Activated CD4-positive, alpha-beta T cell treated with anti-CD3 and anti-CD28 coated beads for 48 hours (primary cell): ENCODE measurements around the gene ILF3.
A peak's percentile ranks its signal among the peaks of the same experiment; 100 is the strongest.

Experiments
- DNase-seq: peaks from one replicate; pipeline ENCODE4 v3.0.0-alpha.2; 2020

Gene ILF3

DNA sequence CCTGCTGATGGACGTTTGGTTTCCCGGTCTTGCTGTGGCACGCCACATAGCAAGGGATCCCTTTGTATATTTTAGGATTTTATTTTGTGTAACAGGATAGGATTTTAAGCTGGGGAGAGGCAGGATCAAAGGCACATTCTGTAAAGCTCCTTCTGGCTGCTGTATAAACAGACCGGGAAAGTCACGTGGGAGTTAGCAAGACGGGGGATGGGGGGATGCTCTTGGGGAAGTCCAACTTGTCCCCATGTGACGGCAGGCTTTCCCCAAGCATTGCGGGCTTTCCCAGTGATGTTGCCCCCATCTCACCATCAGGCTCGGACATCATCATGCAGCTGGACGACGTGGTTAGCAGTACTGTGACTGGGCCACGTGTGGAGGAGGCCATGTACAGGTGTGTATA lies 52.8 kb downstream of the ILF3 start:
- no peak for DNase-seq

DNA sequence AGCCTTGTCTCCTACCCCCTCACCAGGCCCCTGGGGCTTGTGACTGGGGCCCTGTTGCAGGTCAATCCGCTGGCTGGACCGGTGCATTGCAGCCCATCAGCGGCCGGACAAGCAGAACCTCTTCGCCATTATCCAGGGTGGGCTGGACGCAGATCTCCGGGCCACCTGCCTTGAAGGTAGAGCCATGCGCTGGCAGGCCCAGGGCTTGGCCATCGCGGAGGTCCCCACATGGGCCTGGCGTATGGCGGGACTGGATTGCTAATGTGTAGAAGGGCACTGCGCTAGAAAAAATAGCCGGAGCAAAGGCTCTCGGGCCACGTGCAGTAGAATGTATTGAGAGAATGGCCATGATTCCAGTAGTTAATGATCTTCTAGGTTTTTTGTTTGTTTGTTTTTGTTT lies 53.3 kb downstream of the ILF3 start:
- no peak for DNase-seq

DNA sequence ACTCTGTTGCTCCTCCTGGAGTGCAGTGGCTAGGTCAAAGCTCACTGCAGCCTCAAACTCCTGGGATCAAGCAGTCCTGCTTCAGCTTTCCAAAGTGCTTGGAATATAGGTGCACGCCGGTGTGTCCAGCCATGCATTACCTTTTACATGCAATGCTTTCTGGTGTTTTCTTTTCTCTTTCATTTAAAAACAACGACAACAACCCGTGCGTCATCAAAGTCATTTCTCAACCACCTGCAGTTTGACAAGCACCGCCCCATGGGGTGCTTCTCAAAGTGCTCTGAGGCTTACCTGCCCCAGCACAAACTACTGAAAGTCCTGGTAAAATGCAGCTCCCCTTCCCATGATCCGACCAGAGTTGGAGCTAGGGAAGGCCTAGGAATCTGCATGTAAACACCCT lies 54.1 kb downstream of the ILF3 start:
- DNase-seq: no peak

DNA sequence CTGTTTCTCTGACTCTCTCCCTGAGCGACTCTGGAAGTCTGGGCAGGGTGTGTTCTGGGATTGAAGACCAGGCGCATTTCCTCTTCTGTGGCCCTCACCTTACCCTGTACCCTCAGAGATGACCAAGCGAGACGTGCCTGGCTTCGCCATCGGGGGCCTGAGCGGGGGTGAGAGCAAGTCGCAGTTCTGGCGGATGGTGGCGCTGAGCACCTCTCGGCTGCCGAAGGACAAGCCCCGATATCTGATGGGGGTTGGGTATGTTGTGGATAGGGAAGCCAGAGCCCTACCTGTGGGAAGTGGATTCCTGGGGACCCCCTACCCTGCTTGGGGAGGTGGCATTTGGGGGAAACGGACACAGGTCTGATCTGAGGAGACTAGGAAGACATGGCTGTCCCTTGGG lies 57.9 kb downstream of the ILF3 start:
- no peak for DNase-seq

DNA sequence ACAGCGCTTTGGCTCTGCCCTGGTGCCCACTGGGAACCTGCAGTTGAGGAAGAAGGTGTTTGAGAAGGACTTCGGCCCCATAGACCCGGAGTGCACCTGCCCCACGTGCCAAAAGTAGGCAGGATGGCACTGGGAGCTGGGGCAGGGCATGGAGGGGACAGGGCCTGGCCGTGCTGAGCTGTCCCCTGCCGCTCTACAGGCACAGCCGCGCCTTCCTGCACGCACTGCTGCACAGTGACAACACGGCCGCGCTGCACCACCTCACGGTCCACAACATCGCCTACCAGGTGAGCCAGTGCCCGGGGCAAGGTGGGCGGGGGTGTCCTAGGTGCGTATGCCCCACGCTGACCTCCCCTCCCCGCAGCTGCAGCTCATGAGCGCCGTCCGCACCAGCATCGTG lies 58.6 kb downstream of the ILF3 start:
- DNase-seq: no peak

DNA sequence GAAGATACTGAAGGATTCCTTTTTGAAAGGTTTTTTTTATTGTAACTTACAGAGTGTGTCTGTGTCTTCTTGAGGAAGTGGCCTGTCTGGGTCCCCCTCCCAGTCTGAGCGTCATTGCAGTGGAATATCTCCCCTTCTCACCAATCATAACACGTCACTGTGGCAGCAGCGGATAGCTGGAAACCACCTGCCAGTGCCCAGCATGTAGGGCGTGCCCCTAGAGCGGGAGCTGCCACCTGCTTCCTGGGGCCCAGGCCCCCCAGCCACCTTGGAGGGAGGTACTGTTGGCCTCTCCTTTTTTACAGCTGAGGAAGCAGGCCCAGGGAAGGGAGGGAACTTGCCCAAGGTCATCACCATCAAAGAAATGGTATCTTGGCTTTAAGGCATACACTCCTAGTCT lies 59.2 kb downstream of the ILF3 start:
- no peak for DNase-seq

DNA sequence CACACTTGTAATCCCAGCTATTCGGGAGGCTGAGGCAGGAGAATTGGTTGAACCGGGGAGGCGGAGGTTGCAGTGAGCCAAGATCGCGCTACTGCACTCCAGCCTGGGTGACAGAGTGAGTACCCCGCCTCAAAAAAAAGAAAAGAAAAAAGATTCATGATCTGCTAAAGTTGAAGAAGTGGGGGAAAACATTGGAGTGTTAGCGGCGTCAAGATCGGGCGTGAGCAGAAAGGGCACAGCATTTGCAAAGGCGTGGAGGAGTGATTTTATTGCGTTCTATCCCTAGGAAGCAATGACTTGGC lies 62.9 kb downstream of the ILF3 start:
- DNase-seq: no peak

DNA sequence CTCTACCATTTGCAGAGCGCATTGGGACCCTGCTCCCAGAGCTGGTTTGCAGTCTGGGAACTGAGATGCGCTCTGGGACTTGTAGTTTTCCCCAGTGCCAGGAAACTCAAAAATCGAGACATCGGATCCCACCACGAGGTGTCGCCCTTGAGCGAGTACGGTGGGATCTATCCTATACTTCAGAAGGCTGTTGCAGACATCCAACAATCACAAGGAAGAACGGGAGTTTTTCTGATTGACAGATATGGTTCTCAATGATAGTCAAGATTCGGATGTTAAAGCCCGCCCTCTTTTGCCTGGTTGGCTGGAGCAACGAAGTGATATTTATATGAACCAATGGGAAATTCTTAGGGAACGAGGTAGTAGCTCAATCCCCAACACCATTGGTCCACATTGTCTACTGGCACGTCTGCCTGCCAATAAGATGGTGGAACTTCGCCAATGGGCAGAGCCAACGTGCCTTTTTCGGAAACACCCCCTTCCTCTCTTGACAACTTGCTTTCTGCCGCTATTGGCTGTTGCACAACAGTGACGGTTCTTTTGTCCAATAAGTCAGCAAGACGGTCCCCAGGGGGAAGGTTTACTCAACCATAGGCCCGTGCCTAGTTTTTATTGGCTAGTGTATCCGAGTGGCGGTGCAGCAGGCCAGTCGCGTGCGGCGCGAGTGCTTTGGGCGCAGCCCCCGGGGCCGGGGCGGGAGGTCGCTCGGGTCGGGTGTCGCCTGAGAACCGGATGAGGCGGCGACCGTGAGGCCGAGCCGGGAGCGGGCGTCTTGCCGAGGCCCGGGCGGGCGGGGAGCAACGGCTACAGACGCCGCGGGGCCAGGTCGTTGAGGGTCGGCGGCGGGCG lies 63.4 kb downstream of the ILF3 start, which contains the start of gene DNM2:
DNM2 (plus strand) TSS at position 724 of the 849 bp plus-strand sequence. CDS start 164 bp downstream, outside the sequence.
- DNase-seq: peak; percentile 98

DNA sequence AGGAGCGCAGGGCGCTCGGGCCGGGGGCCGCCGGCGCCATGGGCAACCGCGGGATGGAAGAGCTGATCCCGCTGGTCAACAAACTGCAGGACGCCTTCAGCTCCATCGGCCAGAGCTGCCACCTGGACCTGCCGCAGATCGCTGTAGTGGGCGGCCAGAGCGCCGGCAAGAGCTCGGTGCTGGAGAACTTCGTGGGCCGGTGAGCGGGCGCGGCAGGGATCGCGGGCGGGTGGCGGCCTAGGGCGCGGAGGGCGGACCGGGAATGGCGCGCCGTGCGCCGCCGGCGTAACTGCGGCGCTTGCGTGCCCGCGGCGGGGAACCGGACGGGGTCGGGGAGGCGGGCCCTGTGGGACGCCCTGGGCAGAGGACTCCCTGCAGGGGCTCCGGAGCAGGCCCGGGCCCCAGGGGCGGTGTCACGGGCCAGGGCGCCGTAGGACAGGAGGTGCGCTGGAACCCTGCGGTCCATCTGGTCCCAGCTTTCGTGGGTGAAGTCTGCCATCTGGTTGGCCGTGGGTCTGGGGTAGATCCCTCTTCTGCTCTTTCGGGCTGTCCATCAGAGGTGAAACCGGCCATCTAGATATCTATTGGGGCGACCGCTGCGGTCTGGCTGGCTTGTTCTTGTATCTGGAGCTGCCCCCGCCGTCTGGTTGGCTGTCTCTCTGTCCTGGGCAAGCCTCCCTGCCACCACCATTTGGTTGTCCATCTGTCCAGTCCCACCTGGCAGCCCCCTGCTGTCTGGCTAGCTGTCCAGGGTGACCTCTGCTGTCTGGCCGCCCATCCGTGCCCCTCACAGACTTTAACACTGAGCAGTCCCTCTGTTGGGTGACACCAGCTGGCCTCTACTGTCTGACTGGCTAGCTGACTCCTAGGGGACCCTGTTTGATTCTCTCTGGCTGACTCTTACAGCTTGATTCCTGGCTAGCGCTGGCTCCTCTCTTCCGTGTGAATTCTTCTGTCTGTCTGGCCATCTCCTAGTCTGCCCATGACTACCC lies 64.4 kb downstream of the ILF3 start:
- DNase-seq: peak; percentile 65

DNA sequence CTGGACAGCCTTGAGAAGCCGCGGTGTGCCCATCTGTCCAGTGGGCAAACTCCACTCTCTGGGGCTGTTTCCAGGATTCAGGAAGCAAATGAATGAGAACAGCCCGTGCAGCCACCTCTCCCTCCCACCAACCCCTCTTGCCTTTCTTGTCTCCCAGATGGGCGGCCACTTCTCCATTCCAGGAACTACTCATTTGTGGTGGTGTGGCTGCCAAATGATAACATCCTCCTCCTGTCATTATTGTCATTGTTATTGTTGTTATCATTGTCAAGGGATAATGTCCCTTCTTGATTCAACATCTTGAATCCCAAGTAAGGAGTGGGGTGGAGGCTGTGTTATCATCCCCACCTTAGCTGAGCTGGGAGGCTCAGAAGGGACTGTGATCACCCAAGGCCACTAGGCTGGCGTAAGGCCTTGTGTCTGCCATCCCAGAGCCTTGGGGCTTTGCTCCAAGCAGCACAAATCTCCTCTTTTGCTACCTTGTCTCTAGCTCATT lies 65.4 kb downstream of the ILF3 start:
- no peak for DNase-seq

DNA sequence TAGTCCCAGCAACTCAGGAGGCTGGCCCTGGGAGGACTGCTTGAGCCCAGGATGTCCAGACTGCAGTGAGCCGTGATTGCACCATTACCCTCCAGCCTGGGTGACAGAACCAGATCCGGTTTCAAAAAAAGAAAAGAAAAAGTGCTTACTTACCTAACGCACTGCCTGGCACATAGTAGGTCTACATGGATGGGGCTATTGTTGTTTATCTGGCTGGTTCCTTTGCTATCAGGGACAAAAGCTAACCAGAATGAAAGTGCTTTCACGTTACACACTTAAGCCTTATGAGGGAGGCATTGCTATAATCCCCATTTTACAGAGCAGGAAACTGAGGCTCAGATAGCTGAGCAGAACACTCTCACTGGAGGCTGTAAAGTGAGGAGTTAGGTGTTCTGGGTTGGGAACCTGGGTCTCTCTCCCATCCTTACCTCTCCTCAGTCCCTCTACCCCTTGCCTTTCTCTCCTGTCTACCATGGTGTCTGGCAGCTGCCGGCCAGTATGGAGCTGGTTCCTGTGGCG lies 66.5 kb downstream of the ILF3 start:
- no peak for DNase-seq

DNA sequence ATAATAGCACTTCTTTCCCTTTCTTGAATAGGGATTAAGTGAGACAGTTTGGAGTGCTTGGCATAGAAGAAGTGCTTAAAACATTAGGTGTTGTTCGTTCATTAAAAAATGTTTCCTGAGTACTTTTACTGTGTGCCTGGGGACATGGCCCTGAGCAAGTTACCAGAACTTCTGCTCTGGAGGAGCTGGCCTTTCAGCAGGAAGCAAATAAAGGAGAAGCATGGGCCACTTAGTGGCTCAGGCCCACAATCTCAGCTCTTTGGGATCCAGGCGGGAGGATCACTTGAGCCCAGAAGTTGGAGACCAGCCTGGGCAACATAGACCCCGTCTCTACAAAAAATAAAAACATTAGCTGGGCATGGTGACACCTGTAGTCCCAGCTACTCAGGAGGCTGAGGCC lies 69.4 kb downstream of the ILF3 start:
- no peak for DNase-seq

DNA sequence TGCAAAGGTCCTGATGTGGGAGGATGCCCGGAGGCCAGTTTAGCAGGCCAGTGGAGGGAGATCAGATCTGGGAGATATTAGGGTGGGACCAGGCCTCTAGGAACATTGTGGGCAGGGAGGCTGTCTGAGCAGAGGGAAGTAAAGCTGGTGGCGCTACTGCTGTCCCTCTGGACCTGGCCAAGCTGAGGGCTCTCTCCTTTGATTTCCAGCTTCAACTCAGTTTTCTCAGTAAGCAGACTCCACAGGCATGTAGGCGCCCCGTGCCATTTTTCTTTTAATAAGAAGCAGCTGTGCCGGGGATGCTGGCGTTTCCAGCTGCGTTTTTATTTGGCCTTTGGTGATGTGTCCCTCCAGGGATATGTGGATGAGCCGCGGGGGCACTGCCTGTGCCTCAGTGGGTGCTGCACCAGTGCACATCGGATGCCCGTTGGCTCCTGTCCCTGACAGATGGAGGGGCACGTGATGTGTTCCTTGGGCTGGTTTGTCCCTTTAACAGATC lies 70.5 kb downstream of the ILF3 start:
- DNase-seq: no peak

DNA sequence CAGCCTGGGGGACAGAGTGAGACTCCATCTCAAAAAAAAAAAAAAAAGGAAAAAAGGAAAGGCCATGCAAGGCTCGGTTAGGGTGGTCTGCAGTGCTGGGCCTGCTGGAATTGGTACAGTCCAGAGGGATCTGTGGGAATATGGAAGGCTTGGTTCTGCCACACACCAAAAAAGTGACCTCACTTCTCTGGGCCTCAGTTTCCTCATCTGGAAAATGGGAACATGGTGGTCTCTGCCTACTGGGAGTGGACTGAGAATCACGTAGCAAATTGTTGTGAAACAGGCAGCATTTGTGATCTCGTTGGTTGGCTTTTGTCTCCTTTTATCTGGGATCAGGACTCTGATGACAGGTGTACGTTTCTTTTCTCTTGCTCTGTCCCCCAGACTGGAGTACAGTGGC lies 71.3 kb downstream of the ILF3 start:
- no peak for DNase-seq

DNA sequence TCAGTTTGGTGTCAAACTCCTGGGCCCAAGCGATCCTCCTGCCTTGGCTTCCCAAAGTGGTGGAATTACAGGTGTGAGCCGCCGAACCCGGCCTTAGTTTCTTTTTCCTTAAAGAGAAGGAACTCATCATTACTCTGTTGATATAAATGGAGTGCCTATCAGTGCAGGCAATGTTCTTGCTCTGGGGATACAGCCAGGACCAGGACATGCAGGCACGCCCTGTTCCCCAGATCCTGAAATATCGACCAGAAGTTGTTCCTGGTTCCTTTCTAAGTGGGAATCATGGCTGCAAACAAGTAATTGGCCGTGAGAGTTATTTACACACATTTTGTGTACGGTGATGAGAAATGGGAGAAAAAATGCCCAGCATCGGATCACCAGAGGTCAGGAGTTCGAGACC lies 72.1 kb downstream of the ILF3 start:
- no peak for DNase-seq

DNA sequence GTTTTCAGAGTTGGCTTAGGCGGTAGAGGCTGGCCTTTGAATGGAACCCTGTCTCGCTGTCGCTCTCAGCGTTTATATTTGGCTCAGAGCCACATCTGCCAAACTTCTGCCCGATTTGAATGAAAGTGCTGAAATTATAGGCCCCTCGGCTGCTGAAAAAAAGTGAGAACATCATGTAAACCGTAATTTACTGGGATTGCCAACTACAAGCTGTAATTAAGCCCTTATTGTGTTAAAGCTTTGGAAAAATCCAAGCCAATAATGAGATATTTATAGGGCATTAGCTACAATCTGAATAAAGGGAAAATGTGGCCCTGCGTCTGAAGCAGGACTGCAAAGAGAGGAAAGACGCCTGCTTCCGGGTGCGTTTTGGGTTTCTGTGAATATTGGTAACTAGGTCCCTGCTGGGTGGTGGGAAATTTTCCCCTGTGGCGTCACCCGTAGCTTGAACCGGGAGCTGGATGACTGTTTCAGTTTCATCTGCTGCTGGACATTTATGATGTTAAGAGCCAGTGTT lies 73.6 kb downstream of the ILF3 start:
- no peak for DNase-seq

DNA sequence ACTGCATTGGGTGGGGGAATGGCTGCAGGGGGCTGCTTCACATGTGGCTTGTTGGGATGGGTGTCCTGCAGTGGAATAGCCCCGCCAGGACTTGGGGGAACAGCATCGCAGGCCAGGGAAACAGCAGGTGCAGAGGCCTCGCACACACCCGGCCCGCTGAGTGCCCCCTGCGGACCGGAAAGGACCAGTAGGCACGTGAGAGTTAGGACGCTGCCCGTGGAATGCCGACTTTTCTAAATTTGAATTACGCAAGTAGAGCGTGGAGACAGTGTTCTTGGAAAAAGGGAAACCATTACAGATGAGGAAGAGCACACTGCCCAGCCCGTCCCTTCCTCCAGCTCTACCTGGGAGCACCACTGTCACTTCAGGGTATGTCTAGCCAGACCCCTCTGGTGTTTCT lies 75.3 kb downstream of the ILF3 start:
- no peak for DNase-seq

DNA sequence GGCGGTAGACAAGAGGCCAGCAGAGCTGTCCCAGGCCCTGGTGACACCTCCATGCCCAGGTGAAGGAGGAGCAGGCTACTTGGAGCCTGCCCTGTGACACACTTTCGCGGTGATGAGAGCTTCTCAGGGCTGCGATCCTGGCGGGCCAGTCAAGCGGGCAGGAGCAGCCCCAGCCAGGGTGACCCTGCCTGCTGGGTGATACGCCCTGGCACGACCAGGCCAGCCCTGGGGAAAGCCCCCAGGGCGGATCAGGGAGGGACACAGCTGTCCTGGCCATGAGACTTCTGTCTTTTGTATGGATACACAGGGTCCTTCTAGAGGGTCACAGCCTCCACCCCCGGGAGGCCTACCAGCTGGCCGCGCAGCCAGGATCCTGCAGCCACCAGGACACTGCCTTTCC lies 76.8 kb downstream of the ILF3 start:
- DNase-seq: no peak

DNA sequence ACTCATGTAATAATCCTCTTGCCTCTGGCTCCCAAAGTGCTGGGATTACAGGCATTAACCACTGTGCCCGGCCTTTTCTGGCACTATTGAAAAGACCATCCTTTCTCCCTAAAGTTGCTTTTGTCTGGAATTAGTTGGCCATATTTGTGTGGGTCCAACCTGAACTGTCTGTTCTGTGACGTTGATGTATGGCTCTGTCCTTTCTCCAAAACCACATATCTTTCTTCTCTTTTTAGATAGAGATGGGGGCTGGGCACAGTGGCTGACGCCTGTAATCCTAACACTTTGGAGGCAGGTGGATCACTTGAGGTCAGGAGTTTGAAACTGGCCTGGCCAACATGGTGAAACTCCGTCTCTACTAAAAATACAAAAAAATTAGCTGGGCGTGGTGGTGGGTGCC lies 81.6 kb downstream of the ILF3 start:
- DNase-seq: no peak

DNA sequence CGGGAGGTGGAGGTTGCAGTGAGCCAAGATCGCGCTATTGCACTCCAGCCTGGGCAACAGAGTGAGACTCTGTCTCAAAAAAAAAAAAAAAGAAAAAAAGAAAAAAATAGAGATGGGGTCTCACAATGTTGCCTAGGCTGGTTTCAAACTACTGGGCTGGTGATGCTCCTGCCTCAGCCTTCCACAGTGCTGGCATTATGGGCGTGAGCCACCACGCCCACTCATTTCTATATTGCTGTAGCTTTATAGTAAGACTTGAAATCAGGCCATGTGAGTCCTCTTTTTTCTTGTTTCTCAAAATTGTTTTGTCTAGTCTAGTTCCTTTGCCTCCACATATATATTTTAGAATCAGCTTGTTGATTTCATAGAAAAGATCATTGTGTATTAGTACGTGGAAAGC lies 82.0 kb downstream of the ILF3 start:
- DNase-seq: no peak

DNA sequence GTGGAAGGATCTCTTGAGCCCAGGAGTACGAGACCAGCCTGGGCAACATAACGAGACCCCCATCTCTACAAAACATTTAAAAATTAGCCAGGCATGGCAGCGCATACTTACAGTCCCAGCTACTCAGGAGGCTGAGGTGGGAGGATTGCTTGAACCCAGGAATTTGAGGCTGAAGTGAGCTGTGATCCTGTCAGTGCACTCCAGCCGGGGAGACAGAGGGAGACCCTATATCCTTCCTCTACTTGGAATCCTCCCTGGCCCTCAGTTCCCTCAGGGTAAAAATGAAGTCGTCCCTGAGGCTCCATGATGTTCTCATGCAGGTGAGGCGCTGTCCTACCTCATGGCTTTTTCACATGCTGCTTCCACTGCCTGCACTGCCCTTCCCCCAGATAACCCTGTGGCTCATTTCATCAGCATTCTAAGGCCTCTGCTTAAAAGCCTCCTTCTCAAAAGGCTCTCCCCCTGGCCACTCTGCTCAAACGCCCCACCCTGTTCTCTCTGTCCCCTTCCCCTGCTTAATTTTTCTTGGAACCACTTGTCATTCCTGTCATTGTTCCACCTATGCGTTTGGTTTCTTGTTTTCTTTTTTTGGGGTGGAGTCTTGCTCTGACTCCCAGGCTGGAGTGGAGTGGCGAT lies 82.9 kb downstream of the ILF3 start:
- DNase-seq: no peak

DNA sequence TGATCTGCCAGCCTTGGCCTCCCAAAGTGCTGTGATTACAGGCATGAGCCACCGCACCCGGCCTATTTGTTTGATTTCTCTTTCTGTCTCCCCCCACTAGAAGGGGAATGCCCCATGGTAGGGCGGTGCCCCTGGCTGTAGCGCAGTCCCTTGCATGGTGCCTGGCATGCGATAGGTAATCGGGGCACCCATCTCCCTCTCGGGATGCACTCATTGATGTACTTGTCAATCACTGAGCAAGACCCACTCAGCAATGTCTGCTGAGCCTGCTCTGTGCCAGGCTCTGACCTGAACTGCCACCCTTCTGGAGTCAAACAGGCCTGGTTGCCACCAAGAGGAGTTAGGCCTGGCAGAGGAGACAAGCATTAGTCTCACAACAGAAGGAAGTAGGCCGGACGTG lies 83.6 kb downstream of the ILF3 start:
- no peak for DNase-seq

DNA sequence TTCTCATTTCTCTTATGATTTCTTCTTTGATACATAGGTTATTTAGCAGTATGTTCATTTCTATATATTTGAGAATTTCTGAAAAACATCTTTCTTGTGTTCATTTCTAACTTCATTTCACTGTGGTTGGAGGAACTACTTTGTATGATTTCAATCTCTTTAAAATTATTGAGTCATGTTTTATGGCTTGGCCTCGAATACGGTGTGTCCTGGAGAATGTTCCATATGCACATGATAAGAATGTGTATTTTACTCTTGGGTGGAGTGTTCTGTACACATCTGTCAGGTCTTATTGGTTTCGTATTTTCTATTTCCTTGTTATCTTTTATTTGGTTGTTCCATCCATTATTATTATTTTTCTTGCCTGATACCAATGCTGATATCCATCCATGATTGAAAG lies 86.7 kb downstream of the ILF3 start:
- no peak for DNase-seq
